T-cell (primary cell): Measurements from ENCODE around the gene BTBD10. TPM values are rescaled to one million over a fixed set of nuclear protein-coding genes. Genes with fewer than 3 reads are reported as not detected.

Experiments used
- ATAC-seq, 4 experiments: fragments of 200-7000 bp in 3 of 4; fragments of 150-1000 bp in 1 of 4; cut with Tn5 transposase; replicated peaks in 1 of 4; 1 replicate in 3 of 4; 2 replicates in 1 of 4; pipeline ENCODE4 v1.10.0; 2021; ENCODE audit warnings: moderate library complexity in 3 of 4, mild to moderate bottlenecking in 2 of 4, moderate number of reproducible peaks in 1 of 4
- CTCF ChIA-PET, 2 donors: fragments of 300-600 bp; sonication (Branson Sonifier 250); formaldehyde crosslinking; loops; one replicate each; lab custom pipeline; 2022; ENCODE audit warnings: antibody characterized with exemption in 2 of 2; lab: Charles Lee
- POLR2A ChIA-PET, 2 donors: fragments of 300-600 bp; sonication (Branson Sonifier 250); formaldehyde crosslinking; loops; one replicate each; lab custom pipeline; 2022; ENCODE audit warnings: antibody characterized with exemption in 2 of 2; lab: Charles Lee
- DNase-seq, 35 experiments: peaks; one replicate each; pipeline versions ENCODE4 v3.0.0 to v3.0.0-alpha.2; 2013 to 2023
- H3K27ac ChIP-seq: one replicate; pipeline ENCODE4 v1.5.1; 2013; ENCODE audit warnings: low read length
- H3K27me3 ChIP-seq, 2 experiments: replicated peaks in 1 of 2; 1 replicate in 1 of 2; 2 replicates in 1 of 2; pipeline versions ENCODE4 v1.6.1 to v1.7.0; 2013; ENCODE audit warnings: low read length in 1 of 2, mixed read lengths in 1 of 2; ENCODE audit not compliant: control insufficient read depth in 2 of 2, insufficient read depth in 2 of 2; ENCODE audit errors: extremely low read depth in 1 of 2
- H3K36me3 ChIP-seq, 2 donors: 1 replicate in 1 of 2; 2 replicates in 1 of 2; pipeline versions ENCODE4 v1.6.1 to v1.7.0; 2013; ENCODE audit warnings: low read length in 1 of 2; ENCODE audit not compliant: control insufficient read depth in 2 of 2, insufficient read depth in 1 of 2; ENCODE audit errors: extremely low read depth in 1 of 2
- H3K4me1 ChIP-seq, 2 experiments: 1 replicate in 1 of 2; 2 replicates in 1 of 2; pipeline versions ENCODE4 v1.6.1 to v1.7.0; 2013; ENCODE audit warnings: low read length in 2 of 2, mixed read lengths in 1 of 2; ENCODE audit not compliant: insufficient read depth in 2 of 2, control insufficient read depth in 1 of 2; ENCODE audit errors: extremely low read depth in 1 of 2
- H3K4me3 ChIP-seq, 2 donors: 1 replicate in 1 of 2; 2 replicates in 1 of 2; pipeline versions ENCODE4 v1.5.1 to v1.7.0; 2013; ENCODE audit warnings: mild to moderate bottlenecking in 2 of 2, low read length in 1 of 2, moderate library complexity in 1 of 2; ENCODE audit not compliant: control insufficient read depth in 1 of 2; ENCODE audit errors: extremely low read depth in 1 of 2
- H3K9me3 ChIP-seq: 2 replicates; pipeline ENCODE4 v1.7.0; 2013
- H3K27ac Mint-ChIP-seq, 2 donors: one replicate each; pipeline ENCODE4 v1.8.0; 2020 to 2021; ENCODE audit warnings: mild to moderate bottlenecking in 2 of 2, mixed read lengths in 2 of 2
- H3K27me3 Mint-ChIP-seq, 2 donors: one replicate each; pipeline ENCODE4 v1.8.0; 2021 to 2022; ENCODE audit warnings: mixed read lengths in 2 of 2
- H3K36me3 Mint-ChIP-seq: one replicate; pipeline ENCODE4 v1.8.0; 2021; ENCODE audit warnings: mixed read lengths
- H3K4me1 Mint-ChIP-seq, 3 donors: one replicate each; pipeline ENCODE4 v1.8.0; 2020 to 2022; ENCODE audit warnings: mixed read lengths in 3 of 3, mild to moderate bottlenecking in 1 of 3
- H3K4me3 Mint-ChIP-seq, 3 donors: one replicate each; pipeline ENCODE4 v1.8.0; 2020 to 2022; ENCODE audit warnings: mild to moderate bottlenecking in 3 of 3, mixed read lengths in 3 of 3, moderate library complexity in 3 of 3
- H3K9me3 Mint-ChIP-seq, 3 donors: one replicate each; pipeline ENCODE4 v1.8.0; 2020 to 2022; ENCODE audit warnings: mixed read lengths in 3 of 3
- WGBS: methylation state at CpG from one replicate; pipeline ENCODE4 v1.1.5; 2013; ENCODE audit warnings: missing lambda C conversion rate; ENCODE audit not compliant: insufficient coverage; 5-methylcytosine and 5-hydroxymethylcytosine counted together
- total RNA-seq, 35 experiments: library from RNA in 6 of 35; stranded (reverse) in 6 of 35; fragments of 120-200 nt in 1 of 35; gene quantifications; one replicate each; pipeline versions ENCODE4 v1.2.1 to v1.2.4 and lab custom pipeline; 2013 to 2026

BTBD10 gene
- total RNA-seq, 5 donors from 2014 or later (not counting 1 experiment from before 2014, with no cell fraction given), result 15.9 to 19.3 (median 18.8) TPM

GRCh38 chr11:13376838-13377237, 86.2 kb downstream of the BTBD10 start:
- no peak overlapping the region for H3K27ac Mint-ChIP-seq
- Histone ChIP-seq H3K27ac (no peak overlapping the region), H3K4me1 (no peaks in the 10 kb centered on the region), H3K36me3 (peaks cover 19 to 96% of the 10 kb centered on the region in 2 donors), H3K9me3 (no peaks in the 10 kb centered on the region), H3K27me3 (no peaks in the 10 kb centered on the region), H3K4me3 (no peak overlapping the region)
- ATAC-seq (no peak), DNase-seq (no peak)
- WGBS, result 95% methylated on average over 5 of the region's 8 CpGs
- peaks cover 62% of the 10 kb centered on the region for H3K36me3 Mint-ChIP-seq
- no peaks in the 10 kb centered on the region for H3K4me1 Mint-ChIP-seq
- no peaks in the 10 kb centered on the region for H3K27me3 Mint-ChIP-seq
- no peak overlapping the region for H3K4me3 Mint-ChIP-seq
- ChIA-PET POLR2A (no interaction called here), CTCF (no interaction called here)
- no peaks in the 10 kb centered on the region for H3K9me3 Mint-ChIP-seq

- H3K4me1 ChIP-seq, result no peaks in the 10 kb centered on the region
- H3K27ac ChIP-seq, result no peak overlapping the region
- Mint-ChIP-seq H3K4me3 (no peak overlapping the region), H3K9me3 (no peaks in the 10 kb centered on the region), H3K36me3 (peaks cover 58% of the 10 kb centered on the region), H3K27ac (no peak overlapping the region), H3K27me3 (no peaks in the 10 kb centered on the region), H3K4me1 (no peaks in the 10 kb centered on the region)
- WGBS, result 95% methylated on average over 4 of the region's 5 CpGs
- H3K4me3 ChIP-seq, result no peak overlapping the region
- ATAC-seq (no peak), DNase-seq (no peak)
- H3K36me3 ChIP-seq, result peaks cover 20 to 96% of the 10 kb centered on the region in 2 donors
- no peaks in the 10 kb centered on the region for H3K27me3 ChIP-seq
- no peaks in the 10 kb centered on the region for H3K9me3 ChIP-seq
- POLR2A ChIA-PET, result no interaction called here
- CTCF ChIA-PET, result no interaction called here
These were observed 86.6 kb downstream of the BTBD10 start for GRCh38 chr11:13376402-13376801.

GRCh38 chr11:13375798-13376197, 87.2 kb downstream of the BTBD10 start:
- POLR2A ChIA-PET, result no interaction called here

GRCh38 chr11:13373216-13373615, 89.8 kb downstream of the BTBD10 start:
- Mint-ChIP-seq H3K9me3 (no peaks in the 10 kb centered on the region), H3K36me3 (peaks cover 43% of the 10 kb centered on the region), H3K4me1 (no peaks in the 10 kb centered on the region), H3K27ac (no peak overlapping the region), H3K4me3 (no peak overlapping the region), H3K27me3 (no peaks in the 10 kb centered on the region)
- ATAC-seq (no peak), DNase-seq (no peak)
- H3K27ac ChIP-seq, result no peak overlapping the region
- no peaks in the 10 kb centered on the region for H3K4me1 ChIP-seq
- no peaks in the 10 kb centered on the region for H3K27me3 ChIP-seq
- WGBS, result no CpG with 5 or more reads among the region's 2 CpGs
- H3K36me3 ChIP-seq, result peaks cover 28 to 98% of the 10 kb centered on the region in 2 donors
- no peaks in the 10 kb centered on the region for H3K9me3 ChIP-seq
- CTCF ChIA-PET, result interaction anchor here (0.6 kb wide), 2 partner anchors 35 to 907 kb away, joined by 3 to 4 read pairs; no protein-coding TSS in a partner anchor
- POLR2A ChIA-PET, result no interaction called here
- no peak overlapping the region for H3K4me3 ChIP-seq

More at GRCh38 chr11:13375798-13376197, 87.2 kb downstream of the BTBD10 start:
- no peak overlapping the region for H3K4me3 ChIP-seq
- peaks cover 52% of the 10 kb centered on the region for H3K36me3 Mint-ChIP-seq
- no peaks in the 10 kb centered on the region for H3K9me3 ChIP-seq
- no peaks in the 10 kb centered on the region for H3K4me1 ChIP-seq
- DNase-seq, result no peak
- peaks cover 20 to 96% of the 10 kb centered on the region in 2 donors for H3K36me3 ChIP-seq
- ATAC-seq, result peak in 1 of 4 experiments; percentile 29
- H3K4me3 Mint-ChIP-seq, result no peak overlapping the region
- H3K27me3 Mint-ChIP-seq, result no peaks in the 10 kb centered on the region
- no peaks in the 10 kb centered on the region for H3K4me1 Mint-ChIP-seq
- no peak overlapping the region for H3K27ac Mint-ChIP-seq
- no peaks in the 10 kb centered on the region for H3K9me3 Mint-ChIP-seq
- no peaks in the 10 kb centered on the region for H3K27me3 ChIP-seq
- H3K27ac ChIP-seq, result no peak overlapping the region
- CTCF ChIA-PET, result no interaction called here

- no peaks in the 10 kb centered on the region for H3K4me1 ChIP-seq
- WGBS, result 92% methylated on average over 3 of the region's 5 CpGs
- CTCF ChIA-PET, result no interaction called here
- H3K27ac Mint-ChIP-seq, result no peak overlapping the region
- no peaks in the 10 kb centered on the region for H3K9me3 Mint-ChIP-seq
- ATAC-seq (no peak), DNase-seq (no peak)
- POLR2A ChIA-PET, result no interaction called here
- no peaks in the 10 kb centered on the region for H3K27me3 ChIP-seq
- no peak overlapping the region for H3K27ac ChIP-seq
- H3K4me3 ChIP-seq, result no peak overlapping the region
- no peak overlapping the region for H3K4me3 Mint-ChIP-seq
- no peaks in the 10 kb centered on the region for H3K27me3 Mint-ChIP-seq
- no peaks in the 10 kb centered on the region for H3K4me1 Mint-ChIP-seq
- peaks cover 32 to 97% of the 10 kb centered on the region in 2 donors for H3K36me3 ChIP-seq
- H3K36me3 Mint-ChIP-seq, result peaks cover 48% of the 10 kb centered on the region
- H3K9me3 ChIP-seq, result no peaks in the 10 kb centered on the region
These were observed 95.0 kb downstream of the BTBD10 start for GRCh38 chr11:13368041-13368446.

GRCh38 chr11:13367115-13367514, 95.9 kb downstream of the BTBD10 start:
- H3K4me3 Mint-ChIP-seq, result no peak overlapping the region
- ChIA-PET POLR2A (interaction anchor here in 1 of 2 donors (0.6 kb wide), 2 partner anchors 699 to 963 kb away, joined by 4 read pairs; no protein-coding TSS in a partner anchor), CTCF (interaction anchor here (0.6 to 1.1 kb wide), 3 partner anchors 11 to 858 kb away, joined by 3 to 15 read pairs (median 3); no protein-coding TSS in a partner anchor)
- no peak overlapping the region for H3K27ac Mint-ChIP-seq
- WGBS, result 100% methylated on average over 1 of the region's 4 CpGs
- Histone ChIP-seq H3K27me3 (no peaks in the 10 kb centered on the region), H3K27ac (no peak overlapping the region), H3K4me1 (no peaks in the 10 kb centered on the region), H3K36me3 (peaks cover 29 to 96% of the 10 kb centered on the region in 2 donors), H3K9me3 (no peaks in the 10 kb centered on the region), H3K4me3 (no peak overlapping the region)
- H3K4me1 Mint-ChIP-seq, result no peaks in the 10 kb centered on the region
- H3K36me3 Mint-ChIP-seq, result peaks cover 51% of the 10 kb centered on the region
- DNase-seq (no peak), ATAC-seq (no peak)
- no peaks in the 10 kb centered on the region for H3K27me3 Mint-ChIP-seq
- H3K9me3 Mint-ChIP-seq, result no peaks in the 10 kb centered on the region
